ENCODE results near the gene ST8SIA6. TPM values are rescaled to one million over a fixed set of nuclear protein-coding genes. Genes with fewer than 3 reads are reported as not detected.

ST8SIA6 gene
- total RNA-seq, 1 donor from 2014 or later = not detected

DNA sequence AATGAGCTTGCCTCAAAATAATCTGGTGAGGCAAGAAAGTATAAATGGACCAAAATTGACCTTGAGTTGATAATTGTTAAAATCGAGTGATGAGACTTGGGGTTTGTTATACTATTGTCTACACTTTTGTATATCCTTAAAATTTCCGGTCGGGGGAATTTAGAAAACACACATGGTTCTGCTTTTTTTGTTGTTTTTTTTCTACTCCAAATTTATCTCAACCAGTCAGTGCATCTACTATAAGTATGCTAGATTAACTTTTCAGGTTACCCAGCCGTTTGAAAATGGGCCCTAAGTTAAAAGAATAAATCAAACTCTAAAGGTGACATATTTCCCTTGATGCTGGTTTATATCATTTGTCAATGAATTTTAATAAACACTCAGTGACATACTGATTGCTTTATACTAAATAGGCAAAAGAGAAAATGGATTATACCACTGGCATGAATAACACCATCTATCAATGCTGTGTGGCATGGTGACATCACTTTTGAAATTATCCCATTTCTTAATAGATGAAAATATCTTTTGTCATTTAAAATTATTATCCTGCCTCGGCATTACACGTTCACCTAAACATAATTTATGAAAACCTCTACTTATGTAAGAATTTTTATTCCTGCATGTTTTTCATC is 40.3 kb upstream of the ST8SIA6 start:
- H3K4me1 Mint-ChIP-seq (ENCODE audit: low read depth, unreplicated experiment) = no peaks in the 10 kb centered on the region
- no peak for DNase-seq
- peaks cover 4% of the 10 kb centered on the region for H3K27me3 Mint-ChIP-seq (ENCODE audit: unreplicated experiment)
- H3K4me3 Mint-ChIP-seq (ENCODE audit: unreplicated experiment) = no peak overlapping the region
- no peak overlapping the region for H3K27ac Mint-ChIP-seq (ENCODE audit: unreplicated experiment)
- no peaks in the 10 kb centered on the region for H3K36me3 Mint-ChIP-seq (ENCODE audit: unreplicated experiment)
- TF ChIP-seq, protein P1, sequence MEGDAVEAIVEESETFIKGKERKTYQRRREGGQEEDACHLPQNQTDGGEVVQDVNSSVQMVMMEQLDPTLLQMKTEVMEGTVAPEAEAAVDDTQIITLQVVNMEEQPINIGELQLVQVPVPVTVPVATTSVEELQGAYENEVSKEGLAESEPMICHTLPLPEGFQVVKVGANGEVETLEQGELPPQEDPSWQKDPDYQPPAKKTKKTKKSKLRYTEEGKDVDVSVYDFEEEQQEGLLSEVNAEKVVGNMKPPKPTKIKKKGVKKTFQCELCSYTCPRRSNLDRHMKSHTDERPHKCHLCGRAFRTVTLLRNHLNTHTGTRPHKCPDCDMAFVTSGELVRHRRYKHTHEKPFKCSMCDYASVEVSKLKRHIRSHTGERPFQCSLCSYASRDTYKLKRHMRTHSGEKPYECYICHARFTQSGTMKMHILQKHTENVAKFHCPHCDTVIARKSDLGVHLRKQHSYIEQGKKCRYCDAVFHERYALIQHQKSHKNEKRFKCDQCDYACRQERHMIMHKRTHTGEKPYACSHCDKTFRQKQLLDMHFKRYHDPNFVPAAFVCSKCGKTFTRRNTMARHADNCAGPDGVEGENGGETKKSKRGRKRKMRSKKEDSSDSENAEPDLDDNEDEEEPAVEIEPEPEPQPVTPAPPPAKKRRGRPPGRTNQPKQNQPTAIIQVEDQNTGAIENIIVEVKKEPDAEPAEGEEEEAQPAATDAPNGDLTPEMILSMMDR (IDR thresholded peaks at IDR 0.05; ENCODE audit: partially characterized antibody, unreplicated experiment) = no peak
- no peaks in the 10 kb centered on the region for H3K9me3 Mint-ChIP-seq (ENCODE audit: unreplicated experiment)

DNA sequence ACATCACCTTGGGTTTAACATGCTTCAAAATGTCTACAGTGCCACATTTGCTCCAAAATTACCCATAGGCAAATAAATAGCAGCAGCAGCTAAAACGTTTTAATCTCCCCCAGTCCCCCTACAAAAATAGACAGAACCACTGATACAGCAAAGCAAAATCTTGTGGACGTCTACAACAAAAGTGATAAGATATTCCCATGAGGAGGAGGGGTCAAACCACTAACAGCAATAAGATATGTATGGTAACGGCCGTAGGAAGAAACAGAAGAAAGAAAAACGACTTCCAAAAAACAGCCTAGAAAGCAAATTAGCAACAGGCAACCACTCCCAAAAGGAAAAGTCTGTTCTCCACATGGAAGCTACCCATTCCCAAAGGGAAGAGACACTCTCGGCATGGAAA is 34.5 kb upstream of the ST8SIA6 start:
- Mint-ChIP-seq H3K4me3 (ENCODE audit: unreplicated experiment) (no peak overlapping the region), H3K4me1 (ENCODE audit: low read depth, unreplicated experiment) (peaks cover 3% of the 10 kb centered on the region), H3K9me3 (ENCODE audit: unreplicated experiment) (no peaks in the 10 kb centered on the region), H3K27me3 (ENCODE audit: unreplicated experiment) (peaks cover 2% of the 10 kb centered on the region), H3K36me3 (ENCODE audit: unreplicated experiment) (peaks cover 5% of the 10 kb centered on the region), H3K27ac (ENCODE audit: unreplicated experiment) (no peak overlapping the region)
- no peak for DNase-seq
- TF ChIP-seq, protein P1 (IDR thresholded peaks at IDR 0.05; ENCODE audit: partially characterized antibody, unreplicated experiment) = no peak

DNA sequence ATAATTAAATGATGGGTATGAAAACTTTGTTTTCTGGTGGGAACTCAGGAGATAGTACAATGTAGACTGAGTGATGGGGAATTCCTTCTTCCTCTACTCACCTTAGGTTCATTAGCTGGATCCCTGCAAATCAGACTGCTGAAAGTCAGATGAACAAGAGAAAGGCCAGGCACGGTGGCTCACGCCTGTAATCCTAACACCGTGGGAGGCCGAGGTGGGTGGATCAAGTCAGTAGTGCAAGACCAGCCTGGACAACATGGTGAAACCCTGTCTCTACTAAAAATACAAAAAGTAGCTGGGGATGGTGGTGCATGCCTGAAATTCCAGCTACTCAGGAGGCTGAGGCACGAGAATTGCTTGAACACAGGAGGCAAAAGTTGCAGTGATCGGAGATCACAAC is 28.7 kb upstream of the ST8SIA6 start:
- Mint-ChIP-seq H3K9me3 (ENCODE audit: unreplicated experiment) (no peaks in the 10 kb centered on the region), H3K4me3 (ENCODE audit: unreplicated experiment) (no peak overlapping the region), H3K27me3 (ENCODE audit: unreplicated experiment) (peaks cover 4% of the 10 kb centered on the region), H3K27ac (ENCODE audit: unreplicated experiment) (no peak overlapping the region), H3K36me3 (ENCODE audit: unreplicated experiment) (peaks cover 5% of the 10 kb centered on the region), H3K4me1 (ENCODE audit: low read depth, unreplicated experiment) (no peaks in the 10 kb centered on the region)
- DNase-seq = no peak
- TF ChIP-seq, protein P1 (IDR thresholded peaks at IDR 0.05; ENCODE audit: partially characterized antibody, unreplicated experiment) = no peak

DNA sequence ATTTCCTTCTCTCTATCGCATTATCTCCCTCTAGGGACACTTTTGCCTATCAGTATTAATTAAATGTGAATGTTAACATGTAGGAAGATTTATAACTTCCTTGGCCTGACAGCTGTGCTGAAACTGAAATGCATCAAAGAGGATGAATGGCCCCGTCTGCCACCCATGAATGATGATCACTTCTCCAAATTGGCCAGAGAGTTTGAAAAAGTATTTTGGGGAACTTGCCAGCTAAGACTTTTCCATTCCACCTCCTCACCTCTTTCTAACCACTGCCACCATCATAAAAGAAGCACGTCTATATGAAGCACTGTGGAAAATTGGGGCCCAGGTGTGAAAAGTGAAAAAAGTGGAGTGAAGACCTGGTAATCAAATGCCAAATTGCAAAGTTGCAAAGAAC is 25.4 kb upstream of the ST8SIA6 start:
- Mint-ChIP-seq H3K4me1 (ENCODE audit: low read depth, unreplicated experiment) (no peaks in the 10 kb centered on the region), H3K4me3 (ENCODE audit: unreplicated experiment) (no peak overlapping the region), H3K27me3 (ENCODE audit: unreplicated experiment) (peaks cover 6% of the 10 kb centered on the region), H3K36me3 (ENCODE audit: unreplicated experiment) (no peaks in the 10 kb centered on the region), H3K9me3 (ENCODE audit: unreplicated experiment) (no peaks in the 10 kb centered on the region), H3K27ac (ENCODE audit: unreplicated experiment) (no peak overlapping the region)
- TF ChIP-seq, protein P1 (IDR thresholded peaks at IDR 0.05; ENCODE audit: partially characterized antibody, unreplicated experiment) = no peak
- DNase-seq = no peak

DNA sequence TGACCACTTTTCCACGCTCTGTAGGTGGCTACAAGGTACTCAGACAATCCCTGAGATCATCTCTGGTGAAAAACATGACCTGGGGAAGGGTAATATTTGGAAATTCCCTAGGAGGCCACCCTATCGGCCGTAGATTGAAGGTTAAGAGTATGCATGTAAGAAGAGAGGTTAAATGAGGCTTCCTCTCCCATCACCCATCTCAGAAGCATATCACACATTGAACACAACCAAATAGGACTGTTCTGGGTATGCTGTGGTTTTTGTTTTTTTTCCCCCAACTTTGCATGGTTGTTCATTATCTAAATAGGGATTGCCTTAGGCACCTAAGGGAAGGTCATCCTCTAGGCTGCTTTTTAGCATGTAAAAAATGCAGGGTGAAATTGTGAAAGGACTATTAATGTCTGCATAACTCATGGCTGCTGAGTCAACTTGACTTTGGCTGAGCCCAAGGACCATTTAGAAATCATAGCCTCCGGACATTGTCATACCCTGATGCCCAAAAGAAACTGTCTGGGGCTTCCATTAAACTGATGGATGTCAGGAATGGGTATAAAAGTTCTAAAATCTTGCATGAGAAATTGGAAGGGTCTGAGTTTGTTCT is 24.7 kb upstream of the ST8SIA6 start:
- TF ChIP-seq, protein P1 (IDR thresholded peaks at IDR 0.05; ENCODE audit: partially characterized antibody, unreplicated experiment) = no peak
- peaks cover 7% of the 10 kb centered on the region for H3K27me3 Mint-ChIP-seq (ENCODE audit: unreplicated experiment)
- no peaks in the 10 kb centered on the region for H3K36me3 Mint-ChIP-seq (ENCODE audit: unreplicated experiment)

More for the DNA sequence above, 24.7 kb upstream of the ST8SIA6 start:
- H3K4me1 Mint-ChIP-seq (ENCODE audit: low read depth, unreplicated experiment) = no peaks in the 10 kb centered on the region
- no peak overlapping the region for H3K27ac Mint-ChIP-seq (ENCODE audit: unreplicated experiment)
- no peak overlapping the region for H3K4me3 Mint-ChIP-seq (ENCODE audit: unreplicated experiment)
- DNase-seq = no peak
- no peaks in the 10 kb centered on the region for H3K9me3 Mint-ChIP-seq (ENCODE audit: unreplicated experiment)

Data from glutamatergic neuron (in vitro differentiated cells).